Ishikawa (cell line): ENCODE results near the gene NPLOC4.

Experiments
- EGR1 ChIP-seq: IDR thresholded peaks from 2 replicates; pipeline ENCODE4 v1.6.1; 2012
- EP300 ChIP-seq: IDR thresholded peaks from 2 replicates; pipeline ENCODE4 v1.6.1; 2012; ENCODE audit warnings: borderline replicate concordance
- MAX ChIP-seq: IDR thresholded peaks from 2 replicates; pipeline ENCODE4 v1.6.1; 2012
- NFIC ChIP-seq: IDR thresholded peaks from 2 replicates; pipeline ENCODE4 v1.6.1; 2012
- REST ChIP-seq: IDR thresholded peaks from 2 replicates; pipeline ENCODE4 v1.6.1; 2012; ENCODE audit warnings: low read depth, mild to moderate bottlenecking
- TAF1 ChIP-seq: IDR thresholded peaks from 2 replicates; pipeline ENCODE4 v1.6.1; 2012; ENCODE audit warnings: low read depth, mild to moderate bottlenecking

DNA sequence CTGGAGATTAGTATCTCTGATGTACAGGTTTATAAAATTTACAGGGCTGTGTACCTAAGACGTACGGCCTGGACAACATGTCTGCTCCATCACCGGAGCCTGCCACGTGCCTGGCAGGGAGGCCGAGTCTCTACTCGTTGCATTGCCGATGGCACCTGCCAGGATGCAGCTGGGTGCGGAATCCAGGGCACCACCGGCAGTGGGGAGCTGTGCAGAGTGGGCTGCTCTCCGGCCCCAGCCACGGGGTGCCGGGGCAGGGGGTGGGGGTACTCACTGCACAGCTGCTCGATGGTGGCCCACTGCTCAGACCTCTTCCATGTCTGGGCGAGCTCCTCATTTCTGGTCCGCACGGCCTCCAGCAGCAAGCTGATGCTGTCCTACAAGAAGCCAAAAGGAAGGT lies 71.7 kb downstream of the NPLOC4 start:
- no peak for TF ChIP-seq REST
- no peak for TF ChIP-seq EP300
- no peak for TF ChIP-seq MAX
- no peak for TF ChIP-seq NFIC
- no peak for TF ChIP-seq EGR1
- TF ChIP-seq TAF1: no peak
